CD4-positive, alpha-beta T cell treated with Interleukin-4 for 4 hours (primary cell): ENCODE measurements around the gene CEP162.
"Not testable (repeated sequence)": the region's sequence is repeated elsewhere in the genome, so short reads cannot be mapped to it uniquely, and the experiment has no call there.

Source experiments
- DNase-seq: peaks from one replicate; pipeline ENCODE4 v3.0.0-alpha.2; 2020

The CEP162 gene, protein sequence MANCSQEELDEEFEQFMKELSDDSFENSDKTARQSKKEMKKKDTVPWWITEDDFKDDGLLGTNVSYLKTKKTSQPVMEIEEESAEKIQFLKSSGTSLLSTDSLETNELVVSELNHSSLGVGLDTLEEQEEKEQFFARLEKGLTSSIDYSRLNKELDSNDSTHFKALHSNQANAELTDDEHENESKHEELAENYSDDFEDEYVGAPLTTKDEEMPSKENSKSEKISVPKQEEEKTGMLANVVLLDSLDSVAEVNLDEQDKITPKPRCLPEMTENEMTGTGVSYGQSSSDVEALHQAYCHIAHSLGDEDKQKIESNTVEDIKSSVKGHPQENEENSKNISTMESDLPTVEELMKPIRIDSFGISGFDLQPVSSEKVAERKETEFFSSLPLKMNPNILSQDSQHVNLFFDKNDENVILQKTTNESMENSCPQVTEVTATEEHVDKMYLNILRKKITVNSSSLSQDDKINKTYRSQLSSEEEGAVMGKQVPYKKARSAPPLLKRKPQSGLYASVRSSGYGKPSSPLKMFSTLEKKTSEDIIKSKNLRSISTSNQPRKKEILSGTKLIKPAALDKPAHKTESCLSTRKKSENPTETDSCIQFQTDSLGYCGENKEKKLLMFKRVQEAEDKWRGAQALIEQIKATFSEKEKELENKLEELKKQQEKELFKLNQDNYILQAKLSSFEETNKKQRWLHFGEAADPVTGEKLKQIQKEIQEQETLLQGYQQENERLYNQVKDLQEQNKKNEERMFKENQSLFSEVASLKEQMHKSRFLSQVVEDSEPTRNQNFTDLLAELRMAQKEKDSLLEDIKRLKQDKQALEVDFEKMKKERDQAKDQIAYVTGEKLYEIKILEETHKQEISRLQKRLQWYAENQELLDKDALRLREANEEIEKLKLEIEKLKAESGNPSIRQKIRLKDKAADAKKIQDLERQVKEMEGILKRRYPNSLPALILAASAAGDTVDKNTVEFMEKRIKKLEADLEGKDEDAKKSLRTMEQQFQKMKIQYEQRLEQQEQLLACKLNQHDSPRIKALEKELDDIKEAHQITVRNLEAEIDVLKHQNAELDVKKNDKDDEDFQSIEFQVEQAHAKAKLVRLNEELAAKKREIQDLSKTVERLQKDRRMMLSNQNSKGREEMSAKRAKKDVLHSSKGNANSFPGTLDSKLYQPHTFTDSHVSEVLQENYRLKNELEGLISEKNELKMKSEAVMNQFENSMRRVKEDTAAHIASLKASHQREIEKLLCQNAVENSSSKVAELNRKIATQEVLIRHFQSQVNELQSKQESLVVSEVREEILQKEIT (N-terminal part only)

DNA sequence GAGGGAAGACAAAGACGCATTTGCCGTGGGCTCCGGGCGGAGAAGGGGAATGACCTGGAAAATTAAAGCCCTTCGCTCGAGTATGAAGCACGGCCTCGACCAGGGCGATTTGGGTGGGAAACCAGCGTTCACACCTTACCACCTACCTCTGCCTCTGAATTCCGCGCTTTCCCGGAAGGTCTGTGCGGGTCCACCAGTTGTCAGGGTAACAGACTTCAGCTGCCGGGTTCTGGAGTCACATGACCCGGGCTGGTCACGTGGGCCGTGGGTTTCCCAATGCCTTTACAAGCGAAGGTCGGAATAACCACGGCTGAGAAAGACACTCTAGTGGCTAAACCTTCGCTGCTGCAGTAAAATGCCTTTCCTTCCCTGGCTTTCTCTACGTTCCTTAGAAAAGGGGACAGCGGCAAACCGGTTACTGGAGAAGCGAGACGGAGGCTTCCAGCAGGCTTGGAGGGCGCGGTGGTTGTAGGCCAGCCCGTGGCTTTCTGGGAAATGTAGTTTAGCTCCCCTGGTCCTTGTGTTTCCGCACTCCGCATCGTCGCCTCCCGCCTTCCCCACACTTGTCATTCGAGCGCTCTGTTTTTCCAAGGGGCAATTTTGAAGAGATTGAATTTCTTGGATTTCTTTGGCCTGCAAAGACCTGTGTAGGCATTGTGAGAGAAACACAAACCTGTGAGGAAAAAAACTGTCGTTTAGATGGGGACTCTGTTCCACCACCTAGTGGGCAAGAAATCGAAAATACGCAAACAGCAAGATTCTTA lies at the start of gene CEP162:
Gene CEP162 (minus strand): TSS at position 210 of the 764 bp plus-strand sequence. CDS start 1,250 bp downstream, outside the sequence.
- DNase-seq = peak; percentile 87

DNA sequence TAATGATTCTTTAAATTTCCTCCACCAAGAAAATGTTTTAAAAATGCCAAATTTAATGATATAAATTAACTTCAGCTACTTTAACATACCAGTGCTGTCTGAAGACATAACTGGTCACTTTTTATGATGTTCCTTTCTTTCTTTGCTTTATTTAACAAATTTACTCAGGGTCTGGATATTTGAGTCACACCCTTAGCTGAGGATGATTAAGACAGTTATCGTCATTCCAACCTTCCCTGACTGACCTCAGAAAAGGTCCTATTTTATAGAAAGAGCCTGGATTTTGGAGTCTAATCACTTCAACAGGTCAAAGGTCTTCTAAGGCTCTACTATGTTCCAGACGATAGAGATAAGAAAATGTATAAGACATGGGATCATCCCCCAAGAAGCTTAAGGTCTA lies 47.4 kb upstream of the CEP162 start:
- no peak for DNase-seq

DNA sequence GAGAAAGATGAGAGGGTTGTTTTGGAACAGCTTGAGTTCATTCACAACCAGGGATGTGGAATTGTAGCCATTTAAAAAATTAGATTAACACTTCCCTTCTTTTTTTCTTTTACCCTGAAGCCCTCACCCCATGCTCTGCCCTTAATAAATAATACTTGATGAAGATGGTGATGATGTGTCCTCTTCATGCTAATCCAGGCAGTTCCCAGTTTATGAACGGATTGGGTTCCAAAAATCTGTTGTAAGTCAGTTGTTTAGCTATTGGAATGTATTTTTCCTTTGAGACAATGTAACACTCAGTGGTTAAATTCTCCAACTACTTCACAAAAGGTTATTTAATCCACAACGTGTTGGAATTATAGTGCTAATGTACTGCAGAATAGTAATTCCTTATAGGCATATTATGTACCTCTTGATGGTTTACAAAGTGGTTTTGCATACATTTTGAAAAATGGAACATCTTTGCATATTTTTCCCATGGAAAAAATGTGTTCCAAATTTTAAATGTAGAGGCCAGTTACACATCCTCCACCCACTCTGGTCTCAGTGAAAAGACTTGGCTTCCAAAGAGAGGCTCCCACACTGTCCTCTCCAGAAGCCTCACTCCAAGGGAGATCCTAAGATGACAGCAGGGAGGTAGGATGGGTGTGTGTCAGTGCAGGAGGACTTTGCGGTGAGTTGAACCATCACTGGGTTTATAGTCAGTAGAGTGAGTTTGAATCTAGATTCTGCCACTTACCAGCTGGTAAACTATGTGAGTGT lies 45.8 kb upstream of the CEP162 start:
- no peak for DNase-seq

DNA sequence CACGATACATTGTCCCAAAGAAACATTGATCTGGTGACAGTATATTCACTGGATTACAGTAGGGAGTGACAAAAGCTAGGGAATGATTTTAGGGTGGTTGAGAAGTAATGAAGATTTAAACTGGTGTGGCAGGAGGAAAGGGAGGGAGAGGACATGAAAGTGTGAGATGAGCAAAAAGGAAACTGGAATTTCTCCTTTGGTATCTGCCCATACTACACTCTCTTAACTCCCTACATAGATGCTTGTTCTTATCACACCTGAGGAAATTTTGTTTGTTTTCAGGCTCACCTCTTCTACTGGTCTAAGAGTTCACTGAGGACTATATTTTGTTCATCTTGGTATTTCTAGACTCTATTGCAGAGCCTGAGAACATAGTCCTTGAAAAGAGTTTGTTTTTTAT lies 44.9 kb upstream of the CEP162 start:
- no peak for DNase-seq

DNA sequence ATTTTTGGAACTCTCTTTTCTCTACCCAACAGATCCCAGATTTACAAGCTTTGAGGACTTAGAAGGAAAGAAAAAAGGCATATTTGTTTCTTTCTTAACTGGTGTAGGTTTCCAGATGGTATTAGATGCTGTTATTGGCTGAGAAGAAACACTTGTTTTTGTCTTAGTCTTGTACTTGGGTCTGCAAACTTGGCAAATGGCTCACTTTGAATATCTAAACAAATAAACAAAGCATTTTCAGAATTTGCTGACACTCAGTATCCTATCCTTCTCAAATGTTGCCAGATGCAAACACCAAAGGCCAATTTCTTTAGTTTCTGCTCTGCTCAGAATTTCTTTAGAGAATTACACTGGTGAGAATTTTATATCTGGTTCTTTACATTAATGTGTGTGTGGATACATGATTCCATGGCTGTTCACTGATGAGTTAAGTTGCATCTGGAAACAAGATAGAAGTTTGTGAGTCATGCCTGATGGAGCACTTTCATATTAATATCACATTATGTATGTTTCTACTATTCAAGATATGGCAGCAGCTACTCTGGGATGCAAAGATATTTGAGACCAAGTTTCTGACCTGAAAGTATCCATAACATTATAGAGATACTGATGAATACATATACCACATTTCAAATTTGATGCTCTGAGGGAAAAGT lies 43.7 kb upstream of the CEP162 start:
- DNase-seq = no peak

DNA sequence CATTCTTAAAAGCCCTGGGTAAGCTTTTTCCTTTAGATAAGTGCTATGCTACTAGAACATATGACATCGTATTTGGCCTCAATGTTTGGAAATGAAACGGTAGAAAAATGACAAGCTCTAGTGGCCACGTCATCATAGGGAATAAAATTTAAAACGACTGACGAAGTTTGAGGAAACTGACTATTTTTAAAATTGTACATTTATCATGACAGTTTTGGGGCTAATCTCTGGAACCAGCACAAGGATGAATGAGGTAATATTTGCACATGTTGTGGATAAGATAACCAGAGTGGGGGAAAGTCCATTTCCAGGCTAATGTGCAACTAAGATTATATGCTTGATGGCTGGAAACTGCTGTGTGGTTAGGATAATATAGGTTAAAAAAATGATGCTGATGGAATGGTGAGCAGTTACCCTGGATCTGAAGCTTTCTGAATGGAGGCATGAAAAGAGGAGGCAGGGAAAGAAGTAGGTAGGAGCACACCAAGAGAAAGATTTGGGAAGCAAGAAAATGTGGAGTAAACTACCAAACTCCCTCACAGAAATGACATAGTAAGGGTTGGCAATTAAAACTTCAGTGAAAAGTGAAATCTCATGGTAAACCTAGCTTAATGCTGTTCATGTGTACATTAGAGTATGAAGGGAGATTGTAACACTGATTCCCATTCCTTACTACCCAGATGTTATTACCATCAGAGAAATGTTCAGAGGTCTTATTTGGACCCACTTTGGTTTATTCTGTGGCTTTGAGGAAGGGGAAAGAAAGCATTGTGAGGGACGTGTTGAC lies 42.7 kb upstream of the CEP162 start:
- no peak for DNase-seq

DNA sequence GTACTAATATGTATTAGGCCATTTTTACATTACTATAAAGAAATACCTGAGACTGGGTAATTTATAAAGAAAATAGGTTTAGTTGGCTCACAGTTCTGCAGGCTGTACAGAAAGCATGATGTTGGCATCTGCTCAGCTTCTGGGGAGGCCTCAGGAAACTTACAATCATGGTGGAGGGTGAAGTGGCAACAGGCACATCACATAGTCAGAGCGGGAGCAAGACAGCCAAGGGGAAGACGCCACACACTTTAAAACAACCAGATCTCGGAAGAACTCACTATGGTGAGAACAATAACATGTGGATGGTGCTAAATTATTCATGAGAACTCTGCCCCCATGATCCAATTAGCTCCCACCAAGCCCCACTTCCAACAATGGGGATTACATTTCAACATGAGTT lies 41.3 kb upstream of the CEP162 start:
- DNase-seq = no peak

DNA sequence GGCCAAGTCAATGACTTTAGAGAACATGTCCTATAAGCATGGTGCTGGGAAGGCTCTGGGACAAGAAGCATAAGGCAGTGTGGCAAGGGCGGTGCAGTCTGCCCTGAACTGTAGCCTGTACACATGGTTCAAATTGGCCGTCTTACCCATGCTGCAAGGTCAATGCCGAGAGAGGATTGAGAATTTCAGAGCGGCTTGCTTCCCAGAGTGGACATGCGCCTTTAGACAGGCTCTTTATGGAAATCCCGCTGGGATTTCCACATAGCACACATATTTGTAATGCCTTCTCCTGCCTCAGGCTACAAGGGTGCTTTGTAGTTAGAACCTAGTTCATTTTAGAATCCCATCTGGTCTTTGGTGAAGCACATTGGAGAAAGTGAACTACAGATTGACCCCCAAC lies 36.1 kb upstream of the CEP162 start:
- DNase-seq = no peak

DNA sequence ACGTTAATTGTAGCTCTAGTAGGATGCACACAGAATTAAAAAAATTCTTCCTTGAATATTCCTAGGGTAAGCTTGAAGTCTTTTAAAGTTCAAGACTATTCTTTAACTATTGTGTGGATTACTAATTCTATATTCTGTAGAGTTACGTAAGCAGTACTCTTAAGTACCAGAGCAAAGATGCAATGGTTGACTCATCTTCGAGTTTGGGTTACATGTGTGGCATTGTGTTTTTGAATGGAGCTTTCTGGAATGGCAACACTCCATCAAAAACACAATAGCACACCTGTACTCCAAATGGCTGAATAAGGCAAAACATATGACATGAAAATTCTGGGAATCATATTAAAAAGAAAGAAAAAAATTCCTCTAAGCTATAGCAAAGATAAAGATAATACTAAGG lies 33.5 kb upstream of the CEP162 start:
- DNase-seq = no peak

DNA sequence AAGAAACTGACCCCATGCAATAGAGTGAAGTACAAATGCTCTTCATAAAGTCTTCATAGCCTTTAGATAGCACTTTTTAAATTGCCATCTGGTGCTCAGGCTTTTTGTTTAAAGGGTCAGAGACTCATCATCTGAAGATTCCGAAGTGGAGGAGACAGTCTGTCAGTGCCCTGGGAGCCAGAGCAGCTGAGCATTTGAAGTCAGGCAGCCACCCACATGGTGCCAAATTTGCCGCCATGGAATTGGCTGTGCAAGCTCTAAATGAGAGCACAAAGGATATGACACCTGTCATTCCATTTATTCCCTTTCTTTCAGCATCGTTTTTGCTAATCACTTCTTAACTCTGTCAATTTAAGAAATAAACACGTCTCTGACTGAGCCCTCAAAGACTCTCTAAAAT lies 32.8 kb upstream of the CEP162 start:
- DNase-seq = no peak

DNA sequence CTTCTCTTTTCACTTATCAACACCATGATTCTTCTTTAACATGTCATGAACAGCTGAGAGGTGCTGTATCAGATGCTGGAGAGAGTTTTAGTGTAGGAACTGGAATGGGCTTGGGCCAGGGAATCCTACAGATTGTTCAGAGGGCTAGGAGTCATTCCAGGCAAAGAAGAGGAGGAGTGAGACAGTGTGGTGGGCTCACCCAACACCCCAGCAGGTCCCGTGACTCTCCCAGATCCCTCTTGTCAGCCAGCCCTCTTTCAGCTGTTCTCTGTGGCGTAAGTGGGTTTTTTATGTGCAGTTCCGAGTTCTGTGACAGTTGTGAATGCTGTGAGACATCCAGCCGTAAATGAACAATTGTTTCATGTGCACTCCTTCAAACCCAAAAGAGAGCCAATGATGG lies 31.4 kb upstream of the CEP162 start:
- DNase-seq = no peak

DNA sequence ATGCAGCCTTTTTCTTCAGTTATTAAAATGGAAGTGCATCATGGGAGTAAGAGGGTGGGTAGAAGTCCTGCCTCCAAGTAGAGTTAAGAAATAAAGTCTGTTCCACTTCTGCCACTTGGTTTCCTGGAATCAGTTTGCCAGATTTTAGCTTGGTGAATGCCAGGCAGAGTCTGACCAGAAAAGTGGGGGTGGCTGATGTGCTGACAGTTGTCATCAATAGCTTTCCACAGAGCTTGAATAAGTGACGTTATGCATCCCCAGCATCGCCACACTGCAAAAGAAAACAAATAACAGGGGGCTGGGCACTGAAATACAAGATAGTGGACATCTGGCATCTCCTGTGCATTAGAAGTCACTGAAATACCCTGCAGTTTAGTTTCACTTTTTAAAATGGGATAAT lies 30.8 kb upstream of the CEP162 start:
- DNase-seq = no peak

DNA sequence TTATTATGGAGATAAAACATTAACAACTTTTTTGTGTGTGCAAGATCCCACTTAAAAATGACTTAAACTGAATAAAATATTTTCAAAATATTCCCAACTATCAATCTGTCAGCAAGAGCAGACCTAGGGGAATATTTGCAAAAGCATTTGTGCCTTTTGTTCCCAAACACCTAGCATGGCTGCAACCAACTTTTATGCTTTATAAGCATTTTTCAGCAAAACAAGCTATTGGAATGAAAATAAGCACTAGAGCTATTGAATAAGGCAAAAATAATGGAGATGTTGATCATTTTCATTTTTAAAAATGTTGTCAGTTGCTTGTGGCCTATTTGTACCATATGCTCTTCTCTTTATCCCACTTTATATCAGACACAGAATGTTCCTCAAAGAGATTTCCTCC lies 28.2 kb upstream of the CEP162 start:
- DNase-seq = no peak

DNA sequence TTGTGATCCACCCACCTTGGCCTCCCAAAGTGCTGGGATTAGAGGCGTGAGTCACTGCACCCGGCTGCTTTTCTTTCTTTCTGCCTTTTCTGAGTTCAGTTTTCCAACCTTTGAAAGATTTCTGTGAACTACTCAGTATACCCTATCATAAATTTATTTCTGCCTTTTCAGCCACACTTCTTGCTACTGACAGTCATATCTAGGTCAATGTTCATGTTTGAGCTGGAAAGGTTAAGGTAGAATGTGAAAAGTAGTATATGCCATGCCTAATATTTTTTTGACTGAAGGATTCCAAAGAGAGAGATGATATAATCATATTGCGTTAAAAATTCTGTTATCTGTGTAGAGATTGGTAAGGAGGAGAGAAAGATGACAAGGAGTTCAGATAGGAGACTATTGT lies 25.9 kb upstream of the CEP162 start:
- no peak for DNase-seq

DNA sequence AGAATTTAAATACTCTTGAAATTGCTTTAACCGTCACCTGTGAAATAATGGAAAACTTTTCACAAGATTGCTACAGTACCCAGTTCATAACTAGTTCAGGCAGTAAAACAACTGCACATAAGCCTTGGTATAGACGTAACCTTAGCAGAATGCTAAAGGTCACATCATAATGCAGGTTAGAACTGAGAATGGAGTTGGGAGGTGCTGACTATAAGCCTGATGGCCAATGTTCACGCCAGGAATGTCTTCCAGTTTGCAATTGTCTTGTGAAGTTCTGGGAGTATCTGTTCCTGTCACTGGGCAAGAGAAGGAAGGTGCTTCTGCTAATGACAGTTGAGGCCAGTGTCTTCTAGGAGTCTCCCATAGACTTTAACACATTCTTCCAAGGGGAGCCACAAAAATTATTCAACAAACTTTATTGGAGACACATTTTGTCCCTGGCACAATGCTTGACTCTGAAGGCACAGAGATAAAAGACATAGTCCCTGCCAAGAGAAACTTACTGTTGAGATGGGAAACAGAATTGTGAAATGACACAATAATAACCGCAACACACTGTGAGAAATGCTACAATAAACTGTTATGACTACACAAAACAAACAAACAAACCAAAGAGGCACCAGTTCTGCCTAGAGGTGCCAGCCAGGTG lies 24.6 kb upstream of the CEP162 start:
- DNase-seq = no peak

DNA sequence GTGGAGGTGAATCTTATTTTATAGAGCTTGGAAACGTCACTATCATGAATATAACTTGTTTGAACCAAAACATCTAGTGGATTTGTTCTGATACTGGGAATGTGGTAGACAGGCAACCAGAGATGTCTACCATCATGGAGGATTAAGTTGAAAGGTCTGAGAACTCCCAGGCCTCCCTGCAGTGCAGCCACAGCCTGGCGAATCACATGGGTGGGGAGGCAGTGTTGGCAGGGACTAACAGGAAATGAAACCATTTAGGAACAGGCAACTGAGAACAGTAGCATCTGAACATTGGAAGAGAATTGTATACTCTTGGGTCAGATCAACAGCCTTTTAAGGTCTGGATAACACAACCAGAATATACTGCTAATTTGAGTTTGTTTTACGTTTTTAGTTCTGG lies 22.3 kb upstream of the CEP162 start:
- no peak for DNase-seq

DNA sequence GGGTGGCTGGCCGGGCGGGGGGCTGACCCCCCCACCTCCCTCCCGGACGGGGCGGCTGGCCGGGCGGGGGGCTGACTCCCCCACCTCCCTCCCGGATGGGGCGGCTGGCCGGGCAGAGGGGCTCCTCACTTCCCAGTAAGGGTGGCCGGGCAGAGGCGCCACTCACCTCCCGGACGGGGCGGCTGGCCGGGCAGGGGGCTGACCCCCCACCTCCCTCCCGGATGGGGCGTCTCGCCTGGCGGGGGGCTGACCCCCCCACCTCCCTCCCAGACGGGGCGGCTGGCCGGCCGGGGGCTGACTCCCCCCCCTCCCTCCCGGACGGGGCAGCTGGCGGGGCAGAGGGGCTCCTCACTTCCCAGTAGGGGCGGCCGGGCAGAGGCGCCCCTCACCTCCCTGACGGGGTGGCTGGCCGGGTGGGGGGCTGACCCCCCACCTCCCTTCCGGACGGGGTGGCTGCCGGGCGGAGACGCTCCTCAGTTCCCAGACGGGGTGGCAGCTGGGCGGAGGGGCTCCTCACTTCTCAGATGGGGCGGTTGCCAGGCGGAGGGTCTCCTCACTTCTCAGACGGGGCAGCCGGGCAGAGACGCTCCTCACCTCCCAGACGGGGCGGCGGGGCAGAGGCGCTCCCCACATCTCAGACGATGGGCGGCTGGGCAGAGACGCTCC lies 17.1 kb upstream of the CEP162 start:
- not testable (repeated sequence) for DNase-seq

DNA sequence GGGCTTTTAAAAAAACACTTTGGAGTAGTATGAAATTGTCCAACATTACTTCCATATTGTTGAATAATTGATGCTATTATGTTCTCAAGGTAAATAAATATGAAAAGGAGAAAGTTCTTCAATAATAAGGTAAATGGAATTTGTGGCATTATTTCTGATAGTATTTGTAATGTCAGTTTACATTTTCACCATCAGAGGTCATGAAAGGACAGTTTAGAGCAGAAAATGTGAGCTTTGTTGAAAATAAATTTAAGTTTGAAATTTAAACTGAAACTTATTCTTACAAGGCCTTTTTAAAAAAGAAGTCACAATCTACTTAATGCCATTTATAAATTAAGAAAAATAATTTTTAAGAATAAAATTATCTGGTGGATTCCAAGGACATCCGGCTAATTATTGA lies 15.8 kb upstream of the CEP162 start:
- DNase-seq = no peak

DNA sequence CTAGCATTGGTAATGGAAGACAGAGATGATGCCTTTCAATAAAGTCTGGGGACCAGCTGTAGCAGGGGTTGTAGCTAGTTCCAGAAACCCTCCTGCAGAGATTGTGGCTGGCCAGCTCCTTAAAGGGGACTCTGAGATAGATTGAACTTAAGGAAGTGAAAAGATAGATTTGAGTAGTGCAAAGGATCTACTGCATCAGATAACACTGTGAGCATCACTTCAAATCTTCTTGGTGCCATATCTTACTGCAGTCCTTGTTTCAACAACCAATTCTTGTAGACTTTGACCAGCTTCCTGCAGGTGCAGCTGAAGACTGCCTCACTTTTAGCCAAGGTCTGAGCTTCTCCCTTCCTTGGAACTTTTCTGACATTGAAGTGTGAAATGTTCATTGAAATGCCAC lies 14.8 kb upstream of the CEP162 start:
- no peak for DNase-seq
